Activated CD8-positive, alpha-beta memory T cell treated with anti-CD3 and anti-CD28 coated beads for 24 hours (primary cell): ENCODE data around the gene ITSN2.

Source experiments
- DNase-seq: peaks from one replicate; pipeline ENCODE4 v3.0.0-alpha.2; 2020

Gene ITSN2

GRCh38 chr2:24169023-24169422 is 191.3 kb downstream of the ITSN2 start:
- no peak for DNase-seq

- peak; percentile 70 for DNase-seq
Measured at GRCh38 chr2:24164416-24164973, 195.8 kb downstream of the ITSN2 start.

- no peak for DNase-seq
Measured at GRCh38 chr2:24163601-24164000, 196.7 kb downstream of the ITSN2 start.

- DNase-seq, result no peak
Measured at GRCh38 chr2:24163186-24163585, 197.2 kb downstream of the ITSN2 start.

- DNase-seq, result no peak
Measured at GRCh38 chr2:24162494-24162893, 197.8 kb downstream of the ITSN2 start.

- DNase-seq, result no peak
Measured at GRCh38 chr2:24160761-24161160, 199.6 kb downstream of the ITSN2 start.

GRCh38 chr2:24159708-24160107 is 200.6 kb downstream of the ITSN2 start:
- DNase-seq, result no peak

GRCh38 chr2:24158131-24158530 is 202.2 kb downstream of the ITSN2 start:
- DNase-seq, result no peak

GRCh38 chr2:24153478-24153877 is 206.9 kb downstream of the ITSN2 start:
- no peak for DNase-seq
